HCT116 (cell line): ENCODE data around the gene CLVS2. TPM values are rescaled to one million over a fixed set of nuclear protein-coding genes. Genes with fewer than 3 reads are reported as not detected.

ENCODE experiments used
- ATAC-seq: fragments of 200-7000 bp; cut with Tn5 transposase; 2 replicates; pipeline ENCODE4 v1.9.1; 2020; ENCODE audit warnings: mild to moderate bottlenecking, moderate library complexity
- BruUV-seq: library from RNA; stranded (reverse); fragments of 400-500 nt; replicated peaks from 2 replicates; lab custom pipeline; 2021; lab: Mats Ljungman, UMichigan
- CTCF ChIA-PET: fragments of 300-600 bp; sonication (Branson Sonifier 250); formaldehyde crosslinking; loops from one replicate; lab custom pipeline; 2021; ENCODE audit warnings: antibody characterized with exemption; lab: Charles Lee
- POLR2A ChIA-PET: fragments of 300-600, 350-600 bp; sonication (Branson Sonifier 250); formaldehyde crosslinking; loops from one replicate; lab custom pipeline; 2021; ENCODE audit warnings: antibody characterized with exemption; lab: Charles Lee
- RAD21 ChIA-PET, 2 experiments: fragments of 300-600 bp; sonication (Branson Sonifier 250); formaldehyde crosslinking; loops; one replicate each; lab custom pipeline; 2023; ENCODE audit warnings: low total read pairs in 2 of 2; ENCODE audit not compliant: uncharacterized antibody in 2 of 2, unreplicated experiment in 2 of 2, low non-redundant PET in 1 of 2; lab: Charles Lee
- DNase-seq: peaks from one replicate; pipeline ENCODE4 v3.0.0-alpha.2; 2010; ENCODE audit warnings: low read depth, low spot score
- H2AFZ ChIP-seq: fragments of 200-600 bp; shearing (Covaris generic), sonication (generic); 2 replicates; pipeline ENCODE4 v1.6.1; 2017; ENCODE audit warnings: low read depth, mixed run types, mixed read lengths, antibody characterized with exemption, low read length; ENCODE audit not compliant: poor library complexity, severe bottlenecking
- H3K27ac ChIP-seq: 2 replicates; pipeline ENCODE4 v1.5.1; 2012; ENCODE audit warnings: low read depth, low read length
- H3K27me3 ChIP-seq: fragments of 200-600 bp; sonication (generic); 2 replicates; pipeline ENCODE4 v1.6.1; 2016; ENCODE audit warnings: mixed run types, low read length, mixed read lengths; ENCODE audit not compliant: insufficient read depth
- H3K36me3 ChIP-seq, 2 experiments: fragments of 200-500 bp in 1 of 2; fragments of 200-600 bp in 1 of 2; sonication (Bioruptor generic) in 1 of 2; sonication (generic) in 1 of 2; 2 replicates each; pipeline versions ENCODE4 v1.5.1 to v1.6.1; 2014 to 2016; ENCODE audit warnings: low read length in 2 of 2, inconsistent platforms in 1 of 2, mixed read lengths in 1 of 2, mixed run types in 1 of 2; ENCODE audit not compliant: insufficient read depth in 2 of 2, control insufficient read depth in 1 of 2
- H3K4me1 ChIP-seq, 2 experiments: fragments of 200-600 bp in 1 of 2; sonication (generic) in 1 of 2; 2 replicates each; pipeline versions ENCODE4 v1.5.1 to v1.6.1; 2012 to 2017; ENCODE audit warnings: low read length in 2 of 2, inconsistent platforms in 1 of 2, mild to moderate bottlenecking in 1 of 2, mixed read lengths in 1 of 2, mixed run types in 1 of 2, moderate library complexity in 1 of 2; ENCODE audit not compliant: insufficient read depth in 2 of 2, control insufficient read depth in 1 of 2
- H3K4me2 ChIP-seq: fragments of 200-600 bp; sonication (generic); 2 replicates; pipeline ENCODE4 v1.6.1; 2017; ENCODE audit warnings: mixed run types, low read length, mixed read lengths
- H3K4me3 ChIP-seq, 2 experiments: fragments of 200-600 bp in 1 of 2; sonication (generic) in 1 of 2; replicated peaks in 1 of 2; 2 replicates each; pipeline ENCODE4 v1.5.1; 2011 to 2016; ENCODE audit warnings: low read length in 2 of 2, control low read depth in 1 of 2, low read depth in 1 of 2, mild to moderate bottlenecking in 1 of 2, mixed read lengths in 1 of 2, mixed run types in 1 of 2
- H3K79me2 ChIP-seq: fragments of 200-600 bp; sonication (generic); 2 replicates; pipeline ENCODE4 v1.6.1; 2017; ENCODE audit warnings: mild to moderate bottlenecking, mixed run types, low read length, moderate library complexity, mixed read lengths; ENCODE audit not compliant: insufficient read depth
- H3K9ac ChIP-seq: fragments of 200-600 bp; sonication (generic); 2 replicates; pipeline ENCODE4 v1.6.1; 2016; ENCODE audit warnings: low read length, mixed read lengths
- H3K9me2 ChIP-seq: fragments of 200-600 bp; sonication (generic), shearing (Covaris generic); 2 replicates; pipeline ENCODE4 v1.6.1; 2017; ENCODE audit warnings: mixed run types, mild to moderate bottlenecking, moderate library complexity; ENCODE audit not compliant: insufficient read depth
- H3K9me3 ChIP-seq, 2 experiments: fragments of 200-500 bp in 1 of 2; fragments of 200-600 bp in 1 of 2; sonication (Bioruptor generic) in 1 of 2; sonication (generic) in 1 of 2; 2 replicates each; pipeline ENCODE4 v1.6.1; 2014 to 2017; ENCODE audit warnings: low read length in 2 of 2, mixed read lengths in 2 of 2, inconsistent platforms in 1 of 2, low read depth in 1 of 2, mild to moderate bottlenecking in 1 of 2, mixed run types in 1 of 2, moderate library complexity in 1 of 2; ENCODE audit not compliant: control insufficient read depth in 1 of 2, insufficient read depth in 1 of 2
- H4K20me1 ChIP-seq: fragments of 200-600 bp; sonication (generic), shearing (Covaris generic); 2 replicates; pipeline ENCODE4 v1.6.1; 2017; ENCODE audit warnings: mixed run types, mild to moderate bottlenecking, moderate library complexity; ENCODE audit not compliant: insufficient read depth
- CEBPB ChIP-seq: IDR thresholded peaks from 2 replicates; pipeline ENCODE4 v1.6.1; 2012; ENCODE audit warnings: low read depth
- CTCF ChIP-seq, 3 experiments: fragments of 200-600 bp in 1 of 3; sonication (generic) in 1 of 3; IDR thresholded peaks in 2 of 3; conservative IDR thresholded peaks in 1 of 3; 2 replicates each; pipeline ENCODE4 v1.5.1; 2012 to 2017; ENCODE audit warnings: low read depth in 2 of 3, low read length in 2 of 3, antibody characterized with exemption in 1 of 3, borderline replicate concordance in 1 of 3, control low read depth in 1 of 3, mild to moderate bottlenecking in 1 of 3, mixed read lengths in 1 of 3, mixed run types in 1 of 3, moderate library complexity in 1 of 3; ENCODE audit not compliant: insufficient read depth in 1 of 3
- EGR1 ChIP-seq: IDR thresholded peaks from 2 replicates; pipeline ENCODE4 v1.6.1; 2012; ENCODE audit warnings: low read depth
- ELF1 ChIP-seq: IDR thresholded peaks from 2 replicates; pipeline ENCODE4 v1.6.1; 2012; ENCODE audit warnings: low read depth, borderline replicate concordance
- FOSL1 ChIP-seq: IDR thresholded peaks from 2 replicates; pipeline ENCODE4 v1.6.1; 2012; ENCODE audit warnings: low read depth
- JUND ChIP-seq: IDR thresholded peaks from 2 replicates; pipeline ENCODE4 v1.6.1; 2012
- POLR2A ChIP-seq: IDR thresholded peaks from 2 replicates; pipeline ENCODE4 v1.7.0; 2011; ENCODE audit warnings: borderline replicate concordance; ENCODE audit not compliant: insufficient read depth, insufficient read length; ENCODE audit errors: extremely low read depth
- POLR2AphosphoS5 ChIP-seq: IDR thresholded peaks from 2 replicates; pipeline ENCODE4 v1.6.1; 2011; ENCODE audit warnings: mild to moderate bottlenecking, low read depth, low read length, moderate library complexity
- REST ChIP-seq: IDR thresholded peaks from 2 replicates; pipeline ENCODE4 v1.6.1; 2012; ENCODE audit warnings: low read depth
- intact Hi-C: fragments of 100-400 bp; cut with micrococcal nuclease; formaldehyde crosslinking; loops from 2 replicates; pipeline ENCODE4 v1.10.0; 2022
- total RNA-seq: library from RNA; stranded (reverse); gene quantifications from one replicate; pipeline ENCODE4 v1.2.1, GENCODE V29; 2021; ENCODE audit not compliant: unreplicated experiment

The CLVS2 gene
- total RNA-seq, 1 experiment from 2014 or later, result not detected

DNA sequence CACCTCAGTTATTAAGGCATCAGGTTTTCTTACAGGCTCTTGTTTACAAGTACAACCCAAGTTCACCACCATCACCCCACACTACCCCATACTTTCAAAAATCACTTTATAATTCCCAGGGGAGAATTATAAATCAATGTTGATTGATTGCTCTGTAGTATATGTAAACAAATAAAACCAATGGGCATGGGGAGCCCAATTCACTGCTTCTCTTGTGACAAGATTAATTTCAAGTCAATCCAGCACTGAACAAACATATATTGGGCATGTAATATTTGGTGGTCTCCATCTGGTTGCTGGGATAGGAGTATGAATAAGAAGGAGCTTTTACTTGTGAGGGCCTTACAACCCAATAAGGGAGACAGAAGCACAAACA, 95.8 kb downstream of the CLVS2 start:
- Histone ChIP-seq H3K79me2 (no peaks in the 10 kb centered on the region), H3K27me3 (0 out of 2 replicates have a peak, but pooled peaks cover 7% of the 10 kb centered on the region), H3K9me2 (no peaks in the 10 kb centered on the region), H3K9ac (no peak overlapping the region), H3K4me3 (no peak overlapping the region)
- ATAC-seq, result no peak
- ChIA-PET RAD21 (no interaction called here), POLR2A (no interaction called here)
- no peak for TF ChIP-seq POLR2A
- no peak for TF ChIP-seq FOSL1
- no peak for TF ChIP-seq JUND
- TF ChIP-seq POLR2AphosphoS5, result no peak
- no peak for TF ChIP-seq CEBPB
- TF ChIP-seq EGR1, result no peak
- no peak for TF ChIP-seq REST
- TF ChIP-seq CTCF (IDR thresholded peaks at IDR 0.05 in 2 of 3, conservative IDR thresholded peaks at IDR 0.05 in 1 of 3; ENCODE audit: borderline replicate concordance in 1 of 3, insufficient read depth in 1 of 3, low read depth in 2 of 3, low read length in 2 of 3), result no peak
- TF ChIP-seq ELF1, result no peak
- TF ChIP-seq, all 23 proteins: peak for 0
- no TSS peak for BruUV-seq
- H3K36me3 ChIP-seq, result no peaks in the 10 kb centered on the region
- no peak overlapping the region for H3K27ac ChIP-seq
- no peaks in the 10 kb centered on the region for H3K9me3 ChIP-seq
- H3K4me1 ChIP-seq, result no peaks in the 10 kb centered on the region
- DNase-seq, result no peak
- H4K20me1 ChIP-seq, result no peaks in the 10 kb centered on the region
- H3K4me2 ChIP-seq, result no peak overlapping the region
- H2AFZ ChIP-seq, result no peak overlapping the region
- CTCF ChIA-PET, result no interaction called here
- intact Hi-C loops, result no loop called here
